OCI-LY3 (cell line): ENCODE results near the gene AUTS2.
"Not testable (repeated sequence)": the region's sequence is repeated elsewhere in the genome, so short reads cannot be mapped to it uniquely, and the experiment has no call there.

Experiments used
- H2AFZ ChIP-seq: fragments of 200-600, 300-600 bp; shearing (Covaris generic); 2 replicates; pipeline ENCODE4 v1.6.0; 2014; ENCODE audit warnings: antibody characterized with exemption, low read depth, low read length
- H3K27ac ChIP-seq: fragments of 200-600, 300-600 bp; sonication (generic); 2 replicates; pipeline ENCODE4 v1.5.1; 2014; ENCODE audit warnings: mild to moderate bottlenecking, low read length, moderate library complexity, mixed read lengths
- H3K27me3 ChIP-seq: fragments of 200-600, 300-600 bp; sonication (generic); 2 replicates; pipeline ENCODE4 v1.6.1; 2014; ENCODE audit warnings: low read depth, low read length, mixed read lengths
- H3K36me3 ChIP-seq: fragments of 200-600, 300-600 bp; sonication (generic); replicated peaks from 2 replicates; pipeline ENCODE3; 2014; ENCODE audit warnings: low read depth, low read length, mixed read lengths
- H3K4me1 ChIP-seq: fragments of 300-600, 200-600 bp; sonication (generic); 2 replicates; pipeline ENCODE4 v1.6.1; 2014; ENCODE audit warnings: low read length, mixed read lengths
- H3K4me2 ChIP-seq: fragments of 200-600, 300-600 bp; sonication (generic); 2 replicates; pipeline ENCODE4 v1.6.1; 2014; ENCODE audit warnings: low read length, mixed read lengths
- H3K4me3 ChIP-seq: fragments of 300-600, 200-600 bp; sonication (generic); 2 replicates; pipeline ENCODE4 v1.5.1; 2014; ENCODE audit warnings: antibody characterized with exemption, mild to moderate bottlenecking, low read length, moderate library complexity
- H3K79me2 ChIP-seq: fragments of 300-600, 200-600 bp; shearing (Covaris generic); 2 replicates; pipeline ENCODE4 v1.6.1; 2014; ENCODE audit warnings: mild to moderate bottlenecking, low read length, mixed read lengths
- H3K9ac ChIP-seq: fragments of 300-600, 200-600 bp; shearing (Covaris generic); 2 replicates; pipeline ENCODE4 v1.6.0; 2014; ENCODE audit warnings: mild to moderate bottlenecking, low read length, moderate library complexity
- H3K9me3 ChIP-seq: fragments of 200-600, 300-600 bp; shearing (Covaris generic); 2 replicates; pipeline ENCODE4 v1.6.1; 2014; ENCODE audit warnings: low read length, mixed read lengths; ENCODE audit not compliant: insufficient read depth
- H4K20me1 ChIP-seq: fragments of 200-600, 300-600 bp; sonication (generic); 2 replicates; pipeline ENCODE4 v1.6.1; 2016; ENCODE audit warnings: low read length, mixed read lengths; ENCODE audit not compliant: insufficient read depth
- CTCF ChIP-seq: fragments of 200-600, 300-600 bp; sonication (generic); IDR thresholded peaks from 2 replicates; pipeline ENCODE4 v1.5.1; 2014; ENCODE audit warnings: antibody characterized with exemption, low read length, low read depth
- EZH2phosphoT487 ChIP-seq: fragments of 200-600 bp; shearing (Covaris generic); IDR thresholded peaks from 2 replicates; pipeline ENCODE4 v1.6.1; 2018; ENCODE audit warnings: antibody characterized with exemption, mixed run types, low read depth

AUTS2 gene

GRCh38 chr7:70268179-70268578 is 669.9 kb downstream of the AUTS2 start:
- Histone ChIP-seq H3K79me2 (no peaks in the 10 kb centered on the region), H4K20me1 (no peaks in the 10 kb centered on the region), H3K9me3 (no peaks in the 10 kb centered on the region), H3K9ac (no peak overlapping the region), H3K27me3 (no peaks in the 10 kb centered on the region), H3K4me2 (no peak overlapping the region), H2AFZ (no peak overlapping the region), H3K4me1 (no peaks in the 10 kb centered on the region), H3K4me3 (no peak overlapping the region), H3K27ac (no peak overlapping the region), H3K36me3 (no peaks in the 10 kb centered on the region)
- TF ChIP-seq EZH2phosphoT487 (no peak), CTCF (no peak)

- no peak overlapping the region for H3K4me3 ChIP-seq
- H3K27ac ChIP-seq: no peak overlapping the region
- TF ChIP-seq EZH2phosphoT487 (no peak), CTCF (no peak)
- no peak overlapping the region for H3K4me2 ChIP-seq
- H3K9ac ChIP-seq: no peak overlapping the region
- H3K4me1 ChIP-seq: no peaks in the 10 kb centered on the region
- H3K36me3 ChIP-seq: no peaks in the 10 kb centered on the region
- no peaks in the 10 kb centered on the region for H4K20me1 ChIP-seq
- H3K27me3 ChIP-seq: no peaks in the 10 kb centered on the region
- H3K79me2 ChIP-seq: no peaks in the 10 kb centered on the region
- no peak overlapping the region for H2AFZ ChIP-seq
- H3K9me3 ChIP-seq: no peaks in the 10 kb centered on the region
Observed at GRCh38 chr7:70270149-70270548, 671.9 kb downstream of the AUTS2 start.

DNA sequence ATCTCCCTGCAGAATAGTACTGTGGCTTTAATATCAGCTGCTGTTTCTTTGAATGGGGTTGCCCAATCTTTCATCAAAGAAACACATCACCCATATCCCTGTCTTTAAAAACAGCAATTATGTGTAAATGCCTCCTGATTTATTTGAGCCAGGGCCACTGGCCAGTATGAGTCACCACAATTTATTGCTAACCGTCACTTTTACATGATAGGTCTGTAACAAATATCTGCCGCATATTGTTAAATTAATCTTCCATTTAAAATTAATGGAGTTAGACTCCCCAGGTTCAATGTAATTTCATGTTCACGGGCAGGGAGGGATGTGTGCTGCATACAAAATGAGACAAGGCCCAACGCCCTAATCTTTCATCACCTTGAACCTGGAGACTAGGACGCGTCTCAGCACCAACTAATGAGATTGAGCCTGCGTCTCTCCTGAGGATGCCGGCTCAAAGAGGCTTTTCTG is 673.4 kb downstream of the AUTS2 start:
- no peak overlapping the region for H3K4me3 ChIP-seq
- no peaks in the 10 kb centered on the region for H3K9me3 ChIP-seq
- no peak overlapping the region for H2AFZ ChIP-seq
- no peaks in the 10 kb centered on the region for H3K4me1 ChIP-seq
- no peaks in the 10 kb centered on the region for H3K79me2 ChIP-seq
- H4K20me1 ChIP-seq: no peaks in the 10 kb centered on the region
- no peak for TF ChIP-seq CTCF
- TF ChIP-seq EZH2phosphoT487: no peak
- H3K36me3 ChIP-seq: no peaks in the 10 kb centered on the region
- H3K4me2 ChIP-seq: no peak overlapping the region
- no peak overlapping the region for H3K9ac ChIP-seq
- H3K27ac ChIP-seq: no peak overlapping the region
- H3K27me3 ChIP-seq: no peaks in the 10 kb centered on the region

- H2AFZ ChIP-seq, H3K4me2 ChIP-seq, H3K27me3 ChIP-seq, H3K9ac ChIP-seq, H3K79me2 ChIP-seq, H3K36me3 ChIP-seq, H3K27ac ChIP-seq, H4K20me1 ChIP-seq, H3K4me1 ChIP-seq, H3K4me3 ChIP-seq, H3K9me3 ChIP-seq: not testable (repeated sequence)
Observed at GRCh38 chr7:70275570-70275969, 677.3 kb downstream of the AUTS2 start.

DNA sequence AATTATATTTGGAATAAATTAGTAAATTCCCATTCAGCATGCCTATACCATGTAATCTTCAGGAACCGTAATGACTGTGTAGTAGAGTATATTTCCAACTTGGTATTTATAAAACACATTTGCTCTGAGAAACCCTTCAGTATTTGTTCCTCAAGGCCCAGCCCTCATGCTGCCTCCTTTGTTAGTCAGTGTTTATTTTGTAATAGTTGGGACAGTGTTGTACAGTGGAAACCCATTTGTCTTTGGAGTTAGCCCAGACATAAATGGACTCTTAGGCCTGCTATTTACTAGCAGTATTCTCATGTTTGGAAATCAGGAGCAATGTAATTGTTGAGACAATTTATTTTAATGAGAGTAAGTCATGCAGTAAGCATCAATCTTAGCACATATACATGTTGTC is 686.9 kb downstream of the AUTS2 start:
- H4K20me1 ChIP-seq: no peaks in the 10 kb centered on the region
- no peak overlapping the region for H2AFZ ChIP-seq
- no peaks in the 10 kb centered on the region for H3K27me3 ChIP-seq
- H3K79me2 ChIP-seq: no peaks in the 10 kb centered on the region
- H3K4me3 ChIP-seq: no peak overlapping the region
- no peaks in the 10 kb centered on the region for H3K4me1 ChIP-seq
- no peaks in the 10 kb centered on the region for H3K36me3 ChIP-seq
- TF ChIP-seq EZH2phosphoT487 (no peak), CTCF (no peak)
- H3K9me3 ChIP-seq: no peaks in the 10 kb centered on the region
- H3K4me2 ChIP-seq: no peak overlapping the region
- H3K9ac ChIP-seq: no peak overlapping the region
- H3K27ac ChIP-seq: no peak overlapping the region
